NT2/D1 (cell line): Measurements from ENCODE around the gene ZNF277.

Experiments used
- SUZ12 ChIP-seq: IDR thresholded peaks from 2 replicates; pipeline ENCODE4 v1.6.1; 2011; ENCODE audit not compliant: insufficient read length, insufficient read depth; ENCODE audit errors: extremely low read depth
- ZNF274 ChIP-seq: IDR thresholded peaks from 2 replicates; pipeline ENCODE4 v1.6.1; 2011; ENCODE audit warnings: mild to moderate bottlenecking, low read depth, low read length

DNA sequence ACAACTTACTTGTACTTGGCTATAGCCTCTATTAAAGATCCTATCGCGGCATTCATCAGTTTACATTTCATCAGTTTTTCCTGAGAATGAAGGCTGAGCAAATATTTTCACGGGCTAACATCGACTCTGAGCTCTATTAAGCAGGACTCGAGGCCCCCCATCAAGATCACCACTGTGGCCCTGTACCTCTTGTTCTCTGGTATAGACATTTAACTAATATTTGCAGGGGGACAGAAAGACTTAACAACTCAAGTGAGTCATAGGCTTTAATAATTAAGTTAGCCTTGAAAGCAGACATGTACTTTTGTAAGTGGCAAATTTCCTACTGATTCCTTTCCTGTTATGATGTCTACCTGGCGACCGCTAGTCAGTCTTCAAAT is 45.7 kb upstream of the ZNF277 start:
- TF ChIP-seq ZNF274 (no peak), SUZ12 (no peak)
